NCI-H146 (cell line): Measurements from ENCODE around the gene DLEC1.
"Not testable (repeated sequence)": the region's sequence is repeated elsewhere in the genome, so short reads cannot be mapped to it uniquely, and the experiment has no call there.

Experiments used
- DNase-seq: peaks from one replicate; lab custom pipeline; 2025; lab: John Stamatoyannopoulos, UW

Gene DLEC1

GRCh38 chr3:38017445-38018295, 21.3 kb upstream of the DLEC1 start:
- DNase-seq, result no peak

- no peak for DNase-seq
These were observed 20.4 kb upstream of the DLEC1 start for GRCh38 chr3:38018296-38019266.

GRCh38 chr3:38019658-38020341, 19.2 kb upstream of the DLEC1 start:
- DNase-seq, result no peak

- no peak for DNase-seq
These were observed 18.7 kb upstream of the DLEC1 start for GRCh38 chr3:38020342-38020726.

- DNase-seq, result no peak
These were observed 17.8 kb upstream of the DLEC1 start for GRCh38 chr3:38021196-38021595.

- no peak for DNase-seq
These were observed 16.7 kb upstream of the DLEC1 start for GRCh38 chr3:38022301-38022700.

GRCh38 chr3:38022896-38023709, 15.9 kb upstream of the DLEC1 start:
- DNase-seq, result no peak

- DNase-seq, result no peak
These were observed 12.2 kb upstream of the DLEC1 start for GRCh38 chr3:38026856-38027255.

- DNase-seq, result no peak
These were observed 11.2 kb upstream of the DLEC1 start for GRCh38 chr3:38027466-38028465.

GRCh38 chr3:38028621-38029361, 10.2 kb upstream of the DLEC1 start:
- DNase-seq, result no peak

GRCh38 chr3:38029400-38030125, 9.4 kb upstream of the DLEC1 start, which contains the start of gene PLCD1:
Gene PLCD1, minus strand, starts transcription at chr3:38029642. Its CDS starts 103 bp downstream, at chr3:38029539.
- DNase-seq, result peak; percentile 29

GRCh38 chr3:38030126-38031021, 8.6 kb upstream of the DLEC1 start:
- DNase-seq, result no peak

- no peak for DNase-seq
These were observed 7.7 kb upstream of the DLEC1 start for GRCh38 chr3:38031022-38031994.

- DNase-seq, result no peak
These were observed 6.6 kb upstream of the DLEC1 start for GRCh38 chr3:38032328-38032865.

GRCh38 chr3:38033586-38033985, 5.4 kb upstream of the DLEC1 start:
- not testable (repeated sequence) for DNase-seq

GRCh38 chr3:38034335-38034734, 4.7 kb upstream of the DLEC1 start:
- not testable (repeated sequence) for DNase-seq
